HepG2 (cell line): ENCODE data around the gene NME7. TPM values are rescaled to one million over a fixed set of nuclear protein-coding genes. Genes with fewer than 3 reads are reported as not detected.

Experiments used
- ATAC-seq: fragments of 200-7000 bp; cut with Tn5 transposase; 3 replicates; pipeline ENCODE4 v1.9.1; 2020; ENCODE audit warnings: mild to moderate bottlenecking, moderate library complexity
- BruUV-seq: library from RNA; stranded (reverse); fragments of 400-500 nt; replicated peaks from 2 replicates; lab custom pipeline; 2021; lab: Mats Ljungman, UMichigan
- CTCF ChIA-PET: fragments of 300-600 bp; formaldehyde crosslinking; extraction: SDS; loops from one replicate; lab custom pipeline; 2021; ENCODE audit warnings: low total read pairs, inconsistent platforms, low intra/inter-chr PET ratio; lab: Yijun Ruan, JAX
- POLR2A ChIA-PET: fragments of 350-600 bp; sonication (Branson Sonifier 250); formaldehyde crosslinking; loops from one replicate; lab custom pipeline; 2020; ENCODE audit warnings: antibody characterized with exemption, inconsistent platforms; lab: Yijun Ruan, JAX
- DNase-seq: peaks from one replicate; pipeline ENCODE4 v3.0.0-alpha.2; 2015; ENCODE audit warnings: low spot score
- FAIRE-seq: peaks from 3 replicates; lab custom pipeline; 2011; peaks lifted over from hg19 to GRCh38; lab: Jason Lieb, UNC
- H2AFZ ChIP-seq: one replicate; pipeline ENCODE4 v1.6.1; 2011; ENCODE audit warnings: low read length, inconsistent platforms
- H3K27ac ChIP-seq: fragments of 300-600 bp; 3 replicates; pipeline ENCODE4 v1.8.0; 2011; ENCODE audit warnings: mixed run types, mild to moderate bottlenecking, mixed read lengths, low read length, inconsistent platforms; ENCODE audit not compliant: insufficient read depth; ENCODE audit errors: extremely low read length
- H3K27me3 ChIP-seq, 2 experiments: fragments of 200-600 bp in 1 of 2; 2 replicates in 1 of 2; 3 replicates in 1 of 2; pipeline versions ENCODE4 v1.6.0 to v1.8.0; 2011; ENCODE audit warnings: low read length in 2 of 2, mild to moderate bottlenecking in 2 of 2, moderate library complexity in 2 of 2, inconsistent platforms in 1 of 2; ENCODE audit not compliant: insufficient read depth in 2 of 2, control insufficient read depth in 1 of 2
- H3K36me3 ChIP-seq, 2 experiments: fragments of 200-600 bp in 1 of 2; replicated peaks in 1 of 2; 2 replicates in 1 of 2; 3 replicates in 1 of 2; pipeline versions ENCODE4 v1.5.1 to v1.8.0; 2011; ENCODE audit warnings: low read length in 2 of 2, inconsistent platforms in 1 of 2; ENCODE audit not compliant: insufficient read depth in 2 of 2, control insufficient read depth in 1 of 2
- H3K4me1 ChIP-seq: 2 replicates; pipeline ENCODE4 v1.5.1; 2012; ENCODE audit warnings: low read length, inconsistent platforms; ENCODE audit not compliant: insufficient read depth
- H3K4me2 ChIP-seq: 2 replicates; pipeline ENCODE4 v1.6.0; 2011; ENCODE audit warnings: low read depth, low read length, inconsistent platforms
- H3K4me3 ChIP-seq, 3 experiments: fragments of 200-600 bp in 1 of 3; sonication (generic), shearing (Covaris generic) in 1 of 3; replicated peaks in 1 of 3; 2 replicates each; pipeline ENCODE4 v1.5.1; 2011 to 2016; ENCODE audit warnings: low read length in 3 of 3, inconsistent platforms in 2 of 3, low read depth in 2 of 3, mild to moderate bottlenecking in 2 of 3, control low read depth in 1 of 3, mixed read lengths in 1 of 3; ENCODE audit not compliant: insufficient read depth in 1 of 3
- H3K79me2 ChIP-seq: one replicate; pipeline ENCODE4 v1.6.1; 2011; ENCODE audit warnings: low read length, inconsistent platforms; ENCODE audit not compliant: insufficient read depth
- H3K9ac ChIP-seq: 2 replicates; pipeline ENCODE4 v1.6.0; 2011; ENCODE audit warnings: mild to moderate bottlenecking, low read depth, low read length, inconsistent platforms; ENCODE audit not compliant: insufficient read depth
- H3K9me3 ChIP-seq: 2 replicates; pipeline ENCODE4 v1.5.1; 2012; ENCODE audit warnings: mild to moderate bottlenecking, low read length
- H4K20me1 ChIP-seq: 2 replicates; pipeline ENCODE4 v1.6.0; 2011; ENCODE audit warnings: inconsistent platforms, mild to moderate bottlenecking, low read length, moderate library complexity; ENCODE audit not compliant: insufficient read depth
- ARID5B ChIP-seq: IDR thresholded peaks from 2 replicates; pipeline ENCODE4 v1.4.0; 2020; ENCODE audit warnings: mild to moderate bottlenecking, missing genetic modification reagents
- DZIP1 ChIP-seq: sonication (generic); formaldehyde crosslinking; IDR thresholded peaks from 2 replicates; pipeline ENCODE4 v1.5.0; 2020; ENCODE audit warnings: mild to moderate bottlenecking, missing genetic modification reagents
- FOXC1 ChIP-seq: sonication (generic); formaldehyde crosslinking; IDR thresholded peaks from 2 replicates; pipeline ENCODE4 v1.8.0; 2022; ENCODE audit warnings: mild to moderate bottlenecking, missing genetic modification reagents, borderline replicate concordance
- GTF3A ChIP-seq: sonication (generic); formaldehyde crosslinking; conservative IDR thresholded peaks from 2 replicates; pipeline ENCODE4 v1.4.0; 2020; ENCODE audit warnings: mild to moderate bottlenecking, missing genetic modification reagents
- KMT2B ChIP-seq: IDR thresholded peaks from 2 replicates; pipeline ENCODE4 v1.6.1; 2016; ENCODE audit warnings: missing genetic modification reagents, missing compliant biosample characterization
- MEF2D ChIP-seq: sonication (generic); formaldehyde crosslinking; IDR thresholded peaks from 2 replicates; pipeline ENCODE4 v1.5.1; 2020; ENCODE audit warnings: mild to moderate bottlenecking, missing genetic modification reagents
- SIX1 ChIP-seq: sonication (generic); formaldehyde crosslinking; IDR thresholded peaks from 2 replicates; pipeline ENCODE4 v1.4.0; 2020; ENCODE audit warnings: missing genetic modification reagents, borderline replicate concordance
- SIX4 ChIP-seq: sonication (generic); formaldehyde crosslinking; IDR thresholded peaks from 2 replicates; pipeline ENCODE4 v1.4.0; 2020; ENCODE audit warnings: missing genetic modification reagents
- YEATS4 ChIP-seq: sonication (generic); formaldehyde crosslinking; IDR thresholded peaks from 2 replicates; pipeline ENCODE4 v1.4.0; 2020; ENCODE audit warnings: missing genetic modification reagents, borderline replicate concordance
- ZFP36 ChIP-seq: fragments of 150-350 bp; IDR thresholded peaks from 2 replicates; pipeline ENCODE4 v1.6.1; 2018; ENCODE audit warnings: borderline replicate concordance, low read length, low read depth; ENCODE audit not compliant: partially characterized antibody
- ZNF17 ChIP-seq: sonication (generic); formaldehyde crosslinking; IDR thresholded peaks from 2 replicates; pipeline ENCODE4 v1.5.0; 2020; ENCODE audit warnings: mild to moderate bottlenecking, missing genetic modification reagents
- ZNF251 ChIP-seq: sonication (generic); formaldehyde crosslinking; IDR thresholded peaks from 2 replicates; pipeline ENCODE4 v1.9.0; 2021; ENCODE audit warnings: mild to moderate bottlenecking, missing genetic modification reagents
- ZNF512 ChIP-seq: sonication (generic); formaldehyde crosslinking; IDR thresholded peaks from 2 replicates; pipeline ENCODE4 v1.4.0; 2020; ENCODE audit warnings: mild to moderate bottlenecking, missing genetic modification reagents
- ZNF597 ChIP-seq: sonication (generic); formaldehyde crosslinking; IDR thresholded peaks from 2 replicates; pipeline ENCODE4 v1.5.0; 2020; ENCODE audit warnings: missing genetic modification reagents
- in situ Hi-C: cut with HindIII; loops from 2 replicates; pipeline ENCODE4 v1.10.0; 2017; ENCODE audit warnings: low pct_unique_long_range_greater_than_20kb; ENCODE audit not compliant: extremely low pct_ligation_motif_present
- intact Hi-C: fragments of 100-400 bp; cut with micrococcal nuclease; formaldehyde crosslinking; loops from one replicate; pipeline ENCODE4 v1.10.0; 2022; ENCODE audit not compliant: unreplicated experiment
- polyA plus RNA-seq, 8 experiments: library from polyadenylated mRNA; depleted of rRNA in 3 of 8; stranded (reverse) in 7 of 8; unstranded in 1 of 8; fragments of >200 nt; fragmentation: Illumina TruSeq in 4 of 8; extraction: Trizol in 4 of 8; gene quantifications; 2 replicates each; pipeline versions ENCODE4 v1.2.1 to v1.2.3, GENCODE V29; 2011 to 2016; ENCODE audit warnings: low read depth in 4 of 8, missing spikeins in 1 of 8, mixed read lengths in 1 of 8; ENCODE audit not compliant: insufficient read depth in 1 of 8
- total RNA-seq, 5 experiments: library from RNA; depleted of rRNA; stranded (reverse); fragments of >200 nt; fragmentation: Illumina TruSeq; extraction: Trizol; gene quantifications; 2 replicates each; pipeline ENCODE4 v1.2.3, GENCODE V29; 2016; ENCODE audit warnings: low read depth in 1 of 5

The NME7 gene
- total and polyA plus RNA-seq, 2 of the 13 experiments (the other 11 are each of a cell fraction or from before 2014, with no cell fraction given) = 9.4 to 22.5 TPM

GRCh38 chr1:169318536-169319244, 48.9 kb downstream of the NME7 start (continued):
- TF ChIP-seq ARID5B = no peak

GRCh38 chr1:169316556-169316955, 51.0 kb downstream of the NME7 start:
- DNase-seq = no peak
- ChIA-PET CTCF (no interaction called here), POLR2A (no interaction called here)
- no peak for FAIRE-seq
- ATAC-seq = no peak
- Histone ChIP-seq H4K20me1 (no peaks in the 10 kb centered on the region), H3K4me2 (no peak overlapping the region), H3K4me1 (no peaks in the 10 kb centered on the region), H3K4me3 (no peak overlapping the region), H3K36me3 (no peaks in the 10 kb centered on the region), H3K9ac (no peak overlapping the region), H3K27me3 (no peaks in the 10 kb centered on the region), H3K27ac (no peak overlapping the region), H2AFZ (no peak overlapping the region), H3K79me2 (no peaks in the 10 kb centered on the region), H3K9me3 (no peaks in the 10 kb centered on the region)
- in situ Hi-C loops (no loop called here), intact Hi-C loops (no loop called here)
- BruUV-seq = no TSS peak
- TF ChIP-seq ZNF512 (CRISPR knock-in tag) (no peak), SIX4 (CRISPR knock-in tag) (no peak), ZNF597 (CRISPR knock-in tag) (no peak), KMT2B (CRISPR knock-in tag) (no peak), YEATS4 (CRISPR knock-in tag) (no peak), GTF3A (CRISPR knock-in tag) (no peak), SIX1 (CRISPR knock-in tag) (no peak), ZFP36 (no peak), MEF2D (no peak), DZIP1 (CRISPR knock-in tag) (no peak), FOXC1 (CRISPR knock-in tag) (no peak), ZNF251 (no peak), ZNF17 (CRISPR knock-in tag) (no peak)
